ENCODE measurements around the gene PSKH1.
"Not testable (repeated sequence)": the region's sequence is repeated elsewhere in the genome, so short reads cannot be mapped to it uniquely, and the experiment has no call there.

PSKH1 gene

DNA sequence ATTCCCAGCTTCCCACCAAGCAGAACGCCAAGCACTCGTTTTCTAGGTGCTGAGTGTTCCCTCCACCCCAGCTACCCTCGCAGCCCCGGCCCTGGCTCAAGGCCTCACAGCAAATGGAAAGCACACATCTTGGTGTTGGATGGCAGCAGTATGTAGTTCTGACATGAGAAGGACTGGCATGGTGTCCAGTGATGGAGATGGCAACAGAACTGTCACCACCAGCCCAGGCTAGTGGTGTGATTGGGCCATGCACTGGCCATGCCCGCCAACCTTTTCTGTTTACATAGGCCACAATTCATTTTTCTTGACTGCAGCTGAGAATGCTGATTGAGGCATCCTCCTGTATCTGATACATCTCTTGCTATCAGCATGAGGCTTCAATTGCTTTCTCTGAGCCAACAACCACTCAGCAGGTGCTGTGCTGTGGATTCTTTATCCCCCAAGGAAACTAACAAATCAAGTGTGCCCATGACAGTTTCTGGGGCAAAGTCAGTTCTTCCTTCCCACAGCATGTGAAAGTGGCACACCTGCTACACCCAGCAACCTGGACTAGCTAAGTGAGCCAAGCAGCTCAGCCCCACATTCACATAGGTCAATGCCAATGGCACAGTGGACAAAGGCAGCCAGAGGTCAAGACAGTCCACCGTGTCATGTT lies 71.5 kb downstream of the PSKH1 start:
- DNase-seq: no peak

DNA sequence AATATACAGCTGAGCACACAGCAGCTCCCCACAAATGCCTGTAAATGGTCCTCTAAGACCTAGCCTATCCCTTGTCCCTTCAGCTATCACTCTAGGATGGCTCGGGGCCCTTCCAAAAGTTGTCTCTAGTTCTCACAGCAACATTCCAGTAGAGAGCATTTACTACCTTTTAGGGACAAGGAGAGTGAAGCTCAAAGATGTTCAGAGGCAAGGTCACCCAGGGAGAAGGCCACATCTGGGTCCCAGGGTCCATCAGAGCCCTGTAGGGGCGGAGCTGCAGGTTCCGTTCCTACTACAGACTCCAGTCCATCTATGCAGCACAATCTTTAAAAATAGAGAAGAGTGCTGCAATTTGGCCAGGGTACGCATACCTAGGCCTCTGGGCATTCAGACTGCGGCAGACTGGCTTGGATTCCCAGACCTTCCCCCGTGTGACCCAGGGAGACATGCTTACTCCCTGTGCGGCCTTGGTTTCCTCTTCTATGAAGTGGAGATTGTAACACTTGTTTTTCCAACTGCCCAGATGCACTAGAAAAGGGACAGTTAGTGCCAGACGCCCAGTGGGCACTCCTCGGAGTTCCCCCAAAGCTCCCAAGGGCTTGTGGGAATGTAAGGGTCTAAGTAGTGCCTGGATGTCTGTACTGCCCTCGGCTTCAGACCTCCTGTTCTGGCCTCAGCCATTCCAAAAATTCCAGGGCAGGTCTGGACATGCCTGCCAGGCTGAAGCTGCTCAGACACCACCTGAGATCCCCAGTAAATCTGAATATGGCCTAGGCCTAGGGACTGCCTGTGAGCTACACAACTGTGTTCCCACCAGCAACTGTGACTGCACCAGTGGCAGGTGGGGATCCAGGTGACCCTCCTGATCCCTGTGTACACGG lies 72.9 kb downstream of the PSKH1 start:
- DNase-seq: no peak

DNA sequence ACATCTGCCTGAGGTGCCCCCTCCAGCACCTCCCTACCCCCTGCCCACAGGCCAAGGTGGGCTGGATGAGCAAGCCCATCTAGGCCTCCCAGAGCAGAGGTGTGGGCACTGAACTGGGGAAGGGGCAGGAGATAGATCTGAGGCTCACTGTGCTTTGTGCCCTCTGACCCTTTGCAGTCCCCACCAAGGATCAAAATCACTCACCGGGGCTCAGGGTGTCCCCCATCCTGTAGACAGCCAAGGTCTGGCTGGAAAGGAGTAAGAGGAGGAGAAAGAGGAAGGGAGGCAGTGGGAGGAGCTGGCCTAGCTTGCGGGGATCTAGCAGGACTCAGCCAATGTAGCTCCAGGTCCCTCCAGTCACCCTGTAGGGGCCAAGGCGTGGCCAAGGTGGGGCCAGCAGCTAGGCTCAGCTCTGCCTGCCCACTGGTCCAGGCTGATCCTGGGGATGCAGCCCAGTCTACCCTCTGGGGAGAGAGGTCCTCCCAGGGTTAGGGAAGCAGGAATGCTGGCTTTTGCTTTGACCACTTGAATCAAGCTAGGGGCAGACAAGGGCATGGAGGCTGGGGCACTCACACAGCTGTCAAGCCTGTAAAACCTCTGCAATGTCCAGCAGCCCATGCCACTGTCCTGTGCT lies 73.6 kb downstream of the PSKH1 start:
- no peak for DNase-seq

DNA sequence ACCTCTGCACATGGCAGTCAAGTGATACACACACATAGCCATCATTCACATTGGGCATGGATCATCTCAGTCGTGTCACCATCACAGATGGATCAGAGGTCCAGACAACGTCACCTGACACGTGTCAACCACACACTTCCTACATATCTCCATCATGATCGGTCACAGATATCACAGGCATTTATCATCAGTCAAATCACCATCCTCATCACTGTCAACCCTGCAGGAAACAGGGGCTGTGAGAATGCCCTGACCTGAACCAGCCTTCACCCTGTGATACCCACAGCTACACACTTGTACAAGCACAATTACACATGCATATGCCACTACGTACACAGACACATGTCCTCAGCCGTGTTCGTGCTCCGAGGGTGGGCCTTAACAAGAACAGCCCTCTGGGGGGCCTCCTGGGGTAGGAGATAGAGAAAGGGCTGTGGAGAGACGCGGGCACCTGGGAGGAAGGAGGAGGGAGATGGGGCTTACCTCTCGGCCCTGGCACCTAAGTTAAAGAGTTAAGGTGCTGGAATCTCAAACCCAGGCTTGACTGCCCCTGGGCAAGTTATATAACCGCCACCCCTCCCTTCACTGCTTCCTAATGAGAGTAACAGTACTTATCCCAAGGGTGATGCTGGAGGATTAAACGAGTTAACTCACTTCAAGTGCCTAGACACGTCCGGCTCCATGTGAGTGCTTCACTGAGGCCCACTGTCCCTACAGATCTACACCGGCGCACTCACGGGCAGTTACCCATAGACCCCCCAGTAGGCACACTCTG lies 74.3 kb downstream of the PSKH1 start:
- DNase-seq: no peak

DNA sequence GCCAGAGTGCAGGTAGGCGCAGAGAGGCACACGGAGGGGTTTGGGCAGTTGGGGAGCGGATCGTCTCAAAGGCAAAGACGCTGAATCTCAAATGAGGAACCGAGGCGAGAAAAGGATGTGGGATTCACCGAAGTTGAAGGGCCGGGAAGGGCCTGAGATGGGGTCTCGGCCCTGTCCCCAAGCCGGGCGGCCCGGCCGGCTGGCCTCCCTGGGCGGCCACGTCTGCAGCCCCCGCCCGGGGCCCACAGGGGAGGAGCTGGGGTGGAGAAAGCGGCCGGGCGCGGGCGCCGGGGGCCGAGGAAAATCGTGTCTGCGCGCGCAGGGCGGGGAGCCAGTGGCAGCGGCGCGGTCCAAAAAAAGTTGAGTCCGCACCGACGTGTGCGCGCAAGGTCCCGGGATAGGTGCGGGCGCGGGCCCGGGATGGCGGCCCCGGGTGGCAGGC lies 74.9 kb downstream of the PSKH1 start:
- DNase-seq: peak; percentile 28

DNA sequence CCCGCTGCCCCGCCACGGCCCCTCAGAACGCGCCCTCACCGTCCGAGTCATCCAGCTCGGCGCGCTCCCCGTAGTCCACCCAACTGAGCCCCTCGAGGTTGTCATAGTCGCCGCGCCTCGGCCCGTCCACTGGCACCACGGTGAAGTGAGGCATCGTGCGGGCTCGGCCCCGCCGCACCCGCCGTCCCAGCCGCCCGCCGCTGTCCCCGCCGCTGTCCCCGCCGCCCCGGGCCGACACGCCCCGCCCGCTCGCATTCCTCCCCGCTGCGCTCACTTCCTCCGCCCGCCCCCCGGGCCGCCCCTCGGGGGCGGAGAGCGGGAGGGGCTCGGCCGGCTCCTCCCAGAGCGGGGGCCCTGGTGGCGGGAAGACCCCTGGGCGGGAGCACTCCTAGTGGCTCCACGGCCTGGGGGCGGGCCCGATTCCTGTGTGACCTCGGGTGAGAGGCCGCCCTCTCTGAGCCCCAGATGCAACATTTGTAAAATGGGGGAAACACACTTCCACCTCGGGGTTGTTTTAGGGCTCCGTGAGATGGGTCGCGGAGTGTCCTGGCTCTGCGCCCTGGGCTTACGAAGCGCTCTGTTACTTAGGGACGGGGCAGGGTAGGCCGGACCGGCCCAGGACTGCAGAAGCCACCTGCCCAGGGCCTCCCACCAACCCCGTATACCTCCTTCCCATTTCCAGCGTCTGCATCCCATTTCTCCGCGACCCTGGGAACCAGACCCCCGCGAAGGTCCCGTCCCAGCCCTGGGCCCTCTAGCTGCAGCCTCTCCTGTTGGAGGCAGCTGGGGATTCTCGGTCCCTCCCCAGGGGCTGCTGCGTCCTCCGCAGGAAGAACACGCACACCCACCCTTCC lies 75.6 kb downstream of the PSKH1 start, which contains the start of gene SLC12A4:
SLC12A4 (minus strand) TSS at position 238 of the 854 bp plus-strand sequence; CDS start at position 154, 84 bp downstream.
- peak; percentile 82 for DNase-seq

DNA sequence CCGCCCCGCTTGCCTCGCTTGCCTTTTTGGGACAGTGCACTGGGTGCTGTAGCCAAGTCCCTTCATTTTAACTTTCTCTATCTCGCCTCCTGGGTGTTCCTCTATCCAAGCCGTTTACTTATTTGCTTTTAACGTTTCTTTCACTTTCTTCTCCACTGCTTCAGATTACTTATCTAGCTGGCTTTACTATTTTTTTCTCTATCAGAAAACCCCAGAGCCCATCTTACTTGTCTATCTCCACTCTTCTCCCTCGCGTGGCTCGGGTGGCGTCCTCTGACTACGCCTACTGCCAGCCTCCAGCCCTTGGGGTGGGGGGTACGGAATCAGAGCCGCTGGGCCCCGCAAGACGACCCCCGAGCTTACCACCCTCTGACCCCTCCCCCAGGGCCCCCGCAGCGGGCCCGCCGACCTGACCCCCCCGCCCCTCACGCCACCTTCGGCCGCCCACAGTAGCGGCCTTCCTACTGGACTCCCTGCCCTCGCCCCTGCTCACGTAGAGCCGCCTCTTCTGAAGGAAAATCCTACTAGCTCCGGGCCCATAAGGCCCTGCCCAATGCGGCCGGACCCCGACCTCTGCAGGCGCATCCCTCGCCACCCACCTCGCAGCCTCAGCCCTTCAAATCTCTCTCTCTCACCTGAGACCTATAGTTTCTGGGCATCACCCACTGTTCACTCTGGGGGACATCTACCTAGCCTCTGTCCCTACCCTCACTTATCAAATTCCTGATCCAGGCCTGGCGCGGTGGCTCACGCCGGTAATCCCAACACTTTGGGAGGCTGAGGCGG lies 76.4 kb downstream of the PSKH1 start:
- no peak for DNase-seq

DNA sequence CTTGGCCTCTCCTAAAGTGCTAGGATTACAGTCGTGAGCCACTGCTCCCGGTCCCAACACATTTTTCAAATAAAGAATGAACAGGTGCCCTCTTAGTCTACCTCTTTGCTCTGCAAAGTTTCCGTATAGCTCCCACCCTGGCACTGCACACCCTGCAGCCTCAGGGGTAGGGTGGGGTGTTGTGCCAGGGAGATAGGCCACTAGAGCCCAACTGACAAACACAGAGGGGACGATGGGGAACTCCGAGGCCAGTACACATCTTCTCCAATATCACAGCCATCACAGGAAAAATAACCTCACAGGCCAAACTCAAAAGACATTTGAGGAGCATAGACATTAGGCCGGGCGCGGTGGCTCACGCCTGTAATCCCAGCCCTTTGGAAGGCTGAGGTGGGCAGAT lies 78.1 kb downstream of the PSKH1 start:
- DNase-seq: no peak

DNA sequence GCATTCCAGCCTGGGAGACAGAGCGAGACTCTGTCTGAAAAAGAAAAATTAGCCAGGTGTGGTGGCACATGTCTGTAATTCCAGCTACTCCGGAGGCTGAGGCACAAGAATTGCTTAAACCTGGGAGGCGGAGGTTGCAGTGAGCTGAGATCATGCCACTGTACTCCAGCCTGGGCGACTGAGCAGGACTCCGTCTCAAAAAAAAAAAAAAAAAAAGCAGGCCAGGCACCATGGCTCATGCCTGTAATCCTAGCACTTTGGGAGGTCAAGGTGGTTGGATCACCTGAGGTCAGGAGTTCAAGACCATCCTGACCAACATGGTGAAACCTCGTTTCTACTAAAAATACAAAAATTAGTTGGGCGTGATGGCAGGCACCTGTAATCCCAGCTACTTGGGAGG lies 79.2 kb downstream of the PSKH1 start:
- not testable (repeated sequence) for DNase-seq

DNA sequence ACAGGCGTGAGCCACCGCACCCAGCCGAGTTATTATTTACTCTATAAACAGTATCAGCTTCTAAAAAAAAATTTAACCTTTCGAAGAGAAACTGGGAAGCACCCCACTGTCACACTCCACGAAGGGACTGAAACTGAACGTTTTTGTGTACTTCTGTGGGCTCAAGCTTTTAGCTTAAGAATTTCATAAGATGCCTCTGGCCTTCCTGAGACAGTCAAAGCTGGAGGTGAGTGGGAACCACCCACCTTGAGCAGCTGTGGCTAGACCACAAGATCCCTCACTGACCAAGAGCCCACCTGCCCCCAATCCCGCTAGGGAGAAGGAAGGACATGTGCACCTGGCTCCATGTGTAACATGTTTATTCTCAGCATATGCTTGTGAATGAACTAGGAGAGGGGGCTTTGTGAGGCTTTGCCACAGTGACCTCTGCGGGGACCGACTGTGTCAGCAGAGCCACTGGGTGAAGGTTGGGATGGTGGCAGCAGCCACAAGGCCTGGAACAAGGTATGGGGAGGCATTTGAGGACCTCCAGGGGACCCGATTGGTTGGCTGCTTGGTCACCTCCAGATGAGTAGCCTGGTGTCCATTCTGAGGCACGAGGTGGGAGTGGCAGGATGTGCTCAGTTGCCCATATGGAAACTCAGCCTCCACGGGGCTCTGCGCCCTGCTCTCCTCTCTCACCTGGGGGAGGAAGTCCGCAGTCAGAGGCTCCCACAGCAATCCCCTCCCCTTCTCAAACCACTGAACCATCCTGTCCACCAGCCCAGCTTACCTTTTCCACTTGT lies 82.5 kb downstream of the PSKH1 start:
- DNase-seq: no peak

DNA sequence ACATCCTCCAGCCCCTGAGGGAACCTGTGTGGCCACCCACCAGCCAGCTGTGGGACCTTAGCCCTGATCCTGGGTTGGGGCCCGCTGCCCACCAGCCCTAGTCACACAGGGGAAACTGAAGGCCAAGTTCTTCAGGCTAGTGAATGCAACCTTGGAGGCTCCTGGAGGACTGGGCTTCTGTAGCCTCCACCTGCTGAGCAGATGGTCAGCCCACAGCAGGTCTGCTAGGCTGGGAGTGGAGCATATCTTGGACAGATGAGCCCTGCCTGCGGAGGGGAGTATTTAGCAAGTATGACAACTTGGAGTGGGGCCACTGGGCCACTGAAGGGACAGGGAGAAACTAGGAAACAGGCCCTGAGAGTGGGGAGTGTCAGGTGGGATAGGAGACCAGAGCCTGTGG lies 83.2 kb downstream of the PSKH1 start:
- no peak for DNase-seq

DNA sequence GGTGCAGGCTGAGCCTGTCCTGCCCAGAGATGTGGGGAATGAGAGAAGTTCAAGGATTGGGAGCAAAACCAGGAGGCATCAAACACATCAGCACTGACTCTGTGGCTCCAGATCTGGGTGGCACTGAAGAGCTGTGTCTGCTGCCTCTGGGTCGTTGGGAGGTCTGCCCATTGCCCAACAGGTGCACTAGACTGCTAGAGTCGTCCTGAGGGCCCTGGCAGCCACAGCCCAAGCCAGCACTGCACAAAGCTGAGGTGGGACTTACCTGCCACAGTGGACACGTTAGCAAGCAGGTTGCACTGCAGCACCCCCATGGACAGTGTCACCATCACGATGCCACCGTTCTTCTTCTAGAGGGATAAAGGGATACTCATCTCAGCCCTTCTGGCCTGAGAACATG lies 84.0 kb downstream of the PSKH1 start:
- no peak for DNase-seq

DNA sequence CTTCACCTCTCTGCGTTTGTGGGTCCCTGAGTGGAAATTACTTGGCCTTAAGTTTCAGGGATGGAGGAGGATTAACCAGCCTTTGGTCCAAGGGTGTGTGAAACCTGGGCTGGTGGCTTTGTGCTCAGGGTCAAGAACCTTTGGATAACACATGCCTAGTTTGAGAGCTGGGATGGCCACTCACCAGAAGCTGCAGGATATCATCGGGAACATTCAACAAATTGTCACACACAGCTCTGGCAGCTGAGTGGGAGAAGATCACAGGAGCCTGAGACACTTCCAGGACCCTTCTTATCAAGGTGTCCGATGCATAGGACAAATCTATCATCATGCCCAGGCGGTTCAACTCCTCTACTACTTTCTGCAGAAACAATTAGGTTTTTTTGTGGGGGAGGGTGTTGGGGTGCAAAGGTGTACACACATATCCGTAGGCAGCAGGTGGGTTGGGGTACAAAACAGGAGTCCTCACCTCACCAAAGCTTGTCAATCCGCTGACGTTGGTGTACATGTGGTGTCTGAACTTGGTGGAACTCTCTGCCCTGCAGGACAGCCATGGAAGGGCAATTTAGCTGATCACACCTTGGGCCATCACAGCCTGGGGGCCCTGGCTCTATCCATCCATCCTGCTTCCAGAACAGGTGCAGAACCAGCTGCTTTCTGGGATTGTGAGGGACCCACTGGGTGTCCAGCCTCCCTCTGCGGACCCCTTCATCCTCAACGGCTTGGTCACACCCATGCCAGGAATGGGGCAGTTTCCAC lies 84.6 kb downstream of the PSKH1 start:
- DNase-seq: no peak

All from activated gamma-delta T cell (primary cell).